Thyroid gland (tissue), 4 donors: ENCODE data around the gene ELP6.

Source experiments
- POLR2A ChIP-seq, 2 donors: fragments of 450-650 bp; IDR thresholded peaks; one replicate each; pipeline ENCODE4 v1.6.1; 2017; ENCODE audit warnings: antibody characterized with exemption in 2 of 2, mild to moderate bottlenecking in 2 of 2, moderate library complexity in 1 of 2
- TF ChIP-seq, protein P1 (sequence below), 6 experiments: fragments of 200-600 bp in 3 of 6; fragments of 450-650 bp in 3 of 6; sonication (generic) in 3 of 6; IDR thresholded peaks; one replicate each; pipeline ENCODE4 v1.5.1; 2016 to 2019; ENCODE audit warnings: antibody characterized with exemption in 6 of 6, mild to moderate bottlenecking in 2 of 6, inconsistent platforms in 1 of 6, moderate library complexity in 1 of 6

DNA sequence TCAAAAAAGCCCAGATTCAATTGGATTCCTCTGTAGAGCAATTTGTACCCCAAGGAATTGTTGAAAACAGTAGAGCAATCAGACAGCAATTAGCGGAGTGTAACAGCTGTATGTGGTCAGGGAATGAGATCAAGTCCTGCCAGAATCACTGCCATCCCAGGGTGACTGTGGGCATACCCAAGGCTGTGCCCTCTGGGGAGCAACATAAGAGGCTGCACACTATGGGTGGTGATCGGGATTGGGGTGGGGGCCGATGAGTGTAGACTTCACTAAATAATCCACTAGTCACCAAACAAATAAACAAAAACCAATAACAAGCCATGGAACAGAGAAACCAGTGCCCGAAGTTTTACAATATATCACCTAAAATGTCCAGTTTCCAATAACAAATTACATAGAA is 12.1 kb upstream of the ELP6 start:
- TF ChIP-seq, protein P1, sequence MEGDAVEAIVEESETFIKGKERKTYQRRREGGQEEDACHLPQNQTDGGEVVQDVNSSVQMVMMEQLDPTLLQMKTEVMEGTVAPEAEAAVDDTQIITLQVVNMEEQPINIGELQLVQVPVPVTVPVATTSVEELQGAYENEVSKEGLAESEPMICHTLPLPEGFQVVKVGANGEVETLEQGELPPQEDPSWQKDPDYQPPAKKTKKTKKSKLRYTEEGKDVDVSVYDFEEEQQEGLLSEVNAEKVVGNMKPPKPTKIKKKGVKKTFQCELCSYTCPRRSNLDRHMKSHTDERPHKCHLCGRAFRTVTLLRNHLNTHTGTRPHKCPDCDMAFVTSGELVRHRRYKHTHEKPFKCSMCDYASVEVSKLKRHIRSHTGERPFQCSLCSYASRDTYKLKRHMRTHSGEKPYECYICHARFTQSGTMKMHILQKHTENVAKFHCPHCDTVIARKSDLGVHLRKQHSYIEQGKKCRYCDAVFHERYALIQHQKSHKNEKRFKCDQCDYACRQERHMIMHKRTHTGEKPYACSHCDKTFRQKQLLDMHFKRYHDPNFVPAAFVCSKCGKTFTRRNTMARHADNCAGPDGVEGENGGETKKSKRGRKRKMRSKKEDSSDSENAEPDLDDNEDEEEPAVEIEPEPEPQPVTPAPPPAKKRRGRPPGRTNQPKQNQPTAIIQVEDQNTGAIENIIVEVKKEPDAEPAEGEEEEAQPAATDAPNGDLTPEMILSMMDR (IDR thresholded peaks at IDR 0.05), result no peak
- no peak for TF ChIP-seq POLR2A (IDR thresholded peaks at IDR 0.05)
